DND-41 (cell line): ENCODE results near the gene IL17F.

Experiments used
- ATAC-seq: fragments of 200-7000 bp; cut with Tn5 transposase; 3 replicates; pipeline ENCODE4 v1.9.1; 2021; ENCODE audit warnings: low read depth; ENCODE audit not compliant: insufficient read depth
- DNase-seq: peaks from one replicate; pipeline ENCODE4 v3.0.0-alpha.2; 2020
- H2AFZ ChIP-seq: 2 replicates; pipeline ENCODE4 v1.6.0; 2012; ENCODE audit warnings: low read depth, low read length
- H3K27ac ChIP-seq: 2 replicates; pipeline ENCODE4 v1.5.1; 2012; ENCODE audit warnings: low read length, inconsistent platforms
- H3K27me3 ChIP-seq: fragments of 200-600 bp; sonication (generic); 2 replicates; pipeline ENCODE4 v1.6.0; 2012; ENCODE audit warnings: low read length, mild to moderate bottlenecking, inconsistent platforms; ENCODE audit not compliant: insufficient read depth, poor library complexity
- H3K36me3 ChIP-seq: 2 replicates; pipeline ENCODE4 v1.5.1; 2012; ENCODE audit warnings: low read length, inconsistent platforms; ENCODE audit not compliant: insufficient read depth
- H3K4me1 ChIP-seq: 2 replicates; pipeline ENCODE4 v1.5.1; 2012; ENCODE audit warnings: mild to moderate bottlenecking, low read length; ENCODE audit not compliant: insufficient read depth
- H3K4me2 ChIP-seq: 2 replicates; pipeline ENCODE4 v1.6.0; 2012; ENCODE audit warnings: mild to moderate bottlenecking, moderate library complexity, low read length, inconsistent platforms; ENCODE audit not compliant: insufficient read depth
- H3K4me3 ChIP-seq, 2 experiments: fragments of 200-600 bp in 1 of 2; shearing (Covaris generic) in 1 of 2; 2 replicates each; pipeline ENCODE4 v1.5.1; 2012 to 2016; ENCODE audit warnings: inconsistent platforms in 2 of 2, low read length in 2 of 2, mild to moderate bottlenecking in 2 of 2, low read depth in 1 of 2, moderate library complexity in 1 of 2
- H3K79me2 ChIP-seq: 2 replicates; pipeline ENCODE4 v1.6.0; 2012; ENCODE audit warnings: low read length, inconsistent platforms; ENCODE audit not compliant: insufficient read depth
- H3K9ac ChIP-seq: 2 replicates; pipeline ENCODE4 v1.6.0; 2012; ENCODE audit warnings: low read depth, mild to moderate bottlenecking, inconsistent platforms, low read length, moderate library complexity
- H3K9me3 ChIP-seq: 2 replicates; pipeline ENCODE4 v1.5.1; 2012; ENCODE audit warnings: low read length, moderate library complexity, mild to moderate bottlenecking, inconsistent platforms; ENCODE audit not compliant: insufficient read depth, severe bottlenecking
- H4K20me1 ChIP-seq: 2 replicates; pipeline ENCODE4 v1.6.0; 2012; ENCODE audit warnings: low read length; ENCODE audit not compliant: insufficient read depth
- CTCF ChIP-seq: IDR thresholded peaks from 2 replicates; pipeline ENCODE4 v1.5.1; 2012; ENCODE audit warnings: borderline replicate concordance, low read length, moderate library complexity, mild to moderate bottlenecking; ENCODE audit not compliant: poor library complexity, severe bottlenecking; ENCODE audit errors: extremely low read depth
- EZH2 ChIP-seq: IDR thresholded peaks from 3 replicates; pipeline ENCODE4 v1.6.1; 2012; ENCODE audit warnings: borderline replicate concordance, low read depth, mild to moderate bottlenecking, moderate library complexity, low read length, inconsistent platforms; ENCODE audit not compliant: severe bottlenecking

The IL17F gene

GRCh38 chr6:52244400-52244799 lies at the start of gene IL17F:
Gene IL17F (minus strand): TSS chr6:52244500. CDS start chr6:52244429, 71 bp downstream.
- Histone ChIP-seq H2AFZ (no peak within 1 kb of the TSS), H3K27me3 (no peaks in the 10 kb centered on the region), H3K9ac (no peak within 1 kb of the TSS), H3K4me1 (peaks cover 13% of the 10 kb centered on the region), H3K9me3 (no peaks in the 10 kb centered on the region), H3K27ac (no peak within 1 kb of the TSS), H3K4me3 (no peak within 1 kb of the TSS), H3K36me3 (no peaks in the 10 kb centered on the region), H4K20me1 (no peaks in the 10 kb centered on the region), H3K79me2 (no peaks in the 10 kb centered on the region), H3K4me2 (no peak within 1 kb of the TSS)
- no peak for DNase-seq
- ATAC-seq = no peak
- TF ChIP-seq EZH2 = no peak
- no peak for TF ChIP-seq CTCF

- H3K4me2 ChIP-seq = no peak overlapping the region
- H3K4me1 ChIP-seq = peaks cover 5% of the 10 kb centered on the region
Observed at GRCh38 chr6:52293067-52293466, 48.8 kb upstream of the IL17F start.

GRCh38 chr6:52288841-52289240 lies 44.5 kb upstream of the IL17F start:
- ATAC-seq = no peak
- peaks cover 3% of the 10 kb centered on the region; the same call in 1 of the 2 replicates for H3K36me3 ChIP-seq
- no peaks in the 10 kb centered on the region for H3K27me3 ChIP-seq
- H2AFZ ChIP-seq = no peak overlapping the region
- no peak for DNase-seq
- H3K4me2 ChIP-seq = no peak overlapping the region
- no peaks in the 10 kb centered on the region for H3K9me3 ChIP-seq
- no peak overlapping the region for H3K9ac ChIP-seq
- H4K20me1 ChIP-seq = no peaks in the 10 kb centered on the region
- TF ChIP-seq EZH2 (no peak), CTCF (no peak)
- no peak overlapping the region for H3K27ac ChIP-seq
- no peak overlapping the region for H3K4me3 ChIP-seq
- peaks cover 13% of the 10 kb centered on the region for H3K79me2 ChIP-seq
- peaks cover 26% of the 10 kb centered on the region for H3K4me1 ChIP-seq

More at GRCh38 chr6:52293067-52293466, 48.8 kb upstream of the IL17F start:
- no peak for TF ChIP-seq EZH2
- TF ChIP-seq CTCF = no peak
- Histone ChIP-seq H3K27ac (no peak overlapping the region), H3K4me3 (no peak overlapping the region), H3K9ac (no peak overlapping the region), H4K20me1 (no peaks in the 10 kb centered on the region), H2AFZ (no peak overlapping the region), H3K79me2 (no peaks in the 10 kb centered on the region), H3K27me3 (no peaks in the 10 kb centered on the region), H3K9me3 (no peaks in the 10 kb centered on the region), H3K36me3 (no peaks in the 10 kb centered on the region)
- DNase-seq = no peak
- no peak for ATAC-seq

- Histone ChIP-seq H3K4me1 (peaks cover 30% of the 10 kb centered on the region), H3K9ac (no peak overlapping the region), H3K4me3 (no peak overlapping the region), H2AFZ (no peak overlapping the region), H3K9me3 (no peaks in the 10 kb centered on the region), H3K27ac (no peak overlapping the region), H3K79me2 (peaks cover 19% of the 10 kb centered on the region), H3K27me3 (no peaks in the 10 kb centered on the region), H3K4me2 (no peak overlapping the region), H3K36me3 (peaks cover 7% of the 10 kb centered on the region), H4K20me1 (peaks cover 4% of the 10 kb centered on the region)
- TF ChIP-seq CTCF (no peak), EZH2 (no peak)
- ATAC-seq = no peak
- DNase-seq = no peak
Observed at GRCh38 chr6:52288216-52288615, 43.9 kb upstream of the IL17F start.
